Endothelial cell of umbilical vein (primary cell): Measurements from ENCODE around the gene PYY. TPM values are rescaled to one million over a fixed set of nuclear protein-coding genes. Genes with fewer than 3 reads are reported as not detected.

Experiments
- BruUV-seq: library from RNA; stranded (reverse); fragments of 400-500 nt; replicated peaks from 2 replicates; lab custom pipeline; 2021; lab: Mats Ljungman, UMichigan
- CTCF ChIA-PET: fragments of 300-600, 350-600 bp; sonication (Branson Sonifier 250); formaldehyde crosslinking; loops from one replicate; lab custom pipeline; 2021; ENCODE audit warnings: antibody characterized with exemption, inconsistent platforms; lab: Charles Lee
- POLR2A ChIA-PET: fragments of 300-600, 350-600 bp; sonication (Branson Sonifier 250); formaldehyde crosslinking; loops from one replicate; lab custom pipeline; 2021; ENCODE audit warnings: antibody characterized with exemption, inconsistent platforms; lab: Charles Lee
- DNase-seq: peaks from one replicate; pipeline ENCODE4 v3.0.0-alpha.2; 2011; ENCODE audit warnings: low read depth, low spot score
- FAIRE-seq: peaks from 2 replicates; lab custom pipeline; 2011; peaks lifted over from hg19 to GRCh38; lab: Jason Lieb, UNC
- H2AFZ ChIP-seq: 2 replicates; pipeline ENCODE4 v1.6.0; 2012; ENCODE audit warnings: low read depth, low read length, control low read depth, inconsistent platforms
- H3K27ac ChIP-seq: 2 replicates; pipeline ENCODE4 v1.5.1; 2011; ENCODE audit warnings: low read depth, mild to moderate bottlenecking, control low read depth, low read length, moderate library complexity; ENCODE audit not compliant: insufficient read depth
- H3K27me3 ChIP-seq, 2 experiments: 2 replicates each; pipeline versions ENCODE4 v1.6.0 to v1.6.1; 2011; ENCODE audit warnings: low read length in 2 of 2, mixed read lengths in 1 of 2; ENCODE audit not compliant: control insufficient read depth in 2 of 2, insufficient read depth in 2 of 2
- H3K36me3 ChIP-seq, 2 experiments: 2 replicates in 1 of 2; 3 replicates in 1 of 2; pipeline ENCODE4 v1.5.1; 2011; ENCODE audit warnings: low read length in 2 of 2, mild to moderate bottlenecking in 1 of 2, moderate library complexity in 1 of 2; ENCODE audit not compliant: control insufficient read depth in 2 of 2, insufficient read depth in 2 of 2; ENCODE audit errors: extremely low read depth in 1 of 2
- H3K4me1 ChIP-seq: 3 replicates; pipeline ENCODE4 v1.5.1; 2011; ENCODE audit warnings: mild to moderate bottlenecking, low read length; ENCODE audit not compliant: control insufficient read depth, insufficient read depth; ENCODE audit errors: extremely low read depth
- H3K4me2 ChIP-seq: 2 replicates; pipeline ENCODE4 v1.6.1; 2011; ENCODE audit warnings: low read length, control low read depth, mixed read lengths; ENCODE audit not compliant: insufficient read depth
- H3K4me3 ChIP-seq, 3 experiments: fragments of 200-600 bp in 1 of 3; sonication (generic), shearing (Covaris generic) in 1 of 3; replicated peaks in 1 of 3; 2 replicates each; pipeline ENCODE4 v1.5.1; 2011 to 2016; ENCODE audit warnings: control low read depth in 3 of 3, low read length in 3 of 3, mild to moderate bottlenecking in 2 of 3, inconsistent platforms in 1 of 3, low read depth in 1 of 3, moderate library complexity in 1 of 3; ENCODE audit not compliant: insufficient read depth in 1 of 3
- H3K79me2 ChIP-seq: 2 replicates; pipeline ENCODE4 v1.6.0; 2012; ENCODE audit warnings: low read length, inconsistent platforms; ENCODE audit not compliant: control insufficient read depth, insufficient read depth
- H3K9ac ChIP-seq: replicated peaks from 2 replicates; pipeline ENCODE3; 2011; ENCODE audit warnings: low read length, control low read depth; ENCODE audit not compliant: insufficient read depth; ENCODE audit errors: extremely low read depth
- H3K9me1 ChIP-seq: replicated peaks from 3 replicates; pipeline ENCODE4 v1.6.0; 2011; ENCODE audit warnings: mild to moderate bottlenecking, low read length; ENCODE audit not compliant: control insufficient read depth, insufficient read depth; ENCODE audit errors: extremely low read depth
- H3K9me3 ChIP-seq: replicated peaks from 2 replicates; pipeline ENCODE4 v1.5.1; 2012; ENCODE audit warnings: low read length, inconsistent platforms; ENCODE audit not compliant: control insufficient read depth, insufficient read depth
- H4K20me1 ChIP-seq: replicated peaks from 2 replicates; pipeline ENCODE3; 2011; ENCODE audit warnings: mild to moderate bottlenecking, low read length; ENCODE audit not compliant: control insufficient read depth, insufficient read depth; ENCODE audit errors: extremely low read depth
- EZH2 ChIP-seq: IDR thresholded peaks from 2 replicates; pipeline ENCODE4 v1.6.1; 2012; ENCODE audit warnings: borderline replicate concordance, low read depth, mild to moderate bottlenecking, moderate library complexity, low read length, inconsistent platforms; ENCODE audit not compliant: severe bottlenecking
- FOS ChIP-seq: IDR thresholded peaks from 2 replicates; pipeline ENCODE4 v1.6.1; 2011; ENCODE audit warnings: mild to moderate bottlenecking, low read length, moderate library complexity, borderline replicate concordance; ENCODE audit not compliant: insufficient read depth
- GATA2 ChIP-seq: IDR thresholded peaks from 2 replicates; pipeline ENCODE4 v1.7.0; 2011; ENCODE audit warnings: low read depth, mild to moderate bottlenecking, moderate library complexity, mixed read lengths, low read length; ENCODE audit not compliant: insufficient read length, insufficient read depth
- JUN ChIP-seq: IDR thresholded peaks from 2 replicates; pipeline ENCODE4 v1.6.1; 2011; ENCODE audit warnings: borderline replicate concordance, low read depth; ENCODE audit not compliant: insufficient read length, insufficient read depth
- MYC ChIP-seq: IDR thresholded peaks from one replicate; pipeline ENCODE4 v1.6.1; 2011; ENCODE audit warnings: mild to moderate bottlenecking, low read depth, low read length
- POLR2A ChIP-seq: IDR thresholded peaks from 2 replicates; pipeline ENCODE4 v1.6.1; 2012; ENCODE audit warnings: low read depth, mild to moderate bottlenecking, control low read depth, low read length
- POLR2AphosphoS5 ChIP-seq: IDR thresholded peaks from 2 replicates; pipeline ENCODE4 v1.6.1; 2012; ENCODE audit warnings: low read depth, mild to moderate bottlenecking, control low read depth, low read length, moderate library complexity; ENCODE audit not compliant: insufficient read depth
- dilution Hi-C: fragments of 300-500 bp; cut with MboI; formaldehyde crosslinking; loops from one replicate; pipeline ENCODE4 v1.15.0; 2019; ENCODE audit warnings: low sequenced_read_pairs; ENCODE audit not compliant: extremely low pct_ligation_motif_present
- intact Hi-C: fragments of 100-400 bp; cut with micrococcal nuclease; formaldehyde crosslinking; loops from one replicate; pipeline ENCODE4 v1.10.0; 2022
- polyA plus RNA-seq, 4 experiments: library from polyadenylated mRNA; depleted of rRNA in 3 of 4; stranded (reverse) in 3 of 4; unstranded in 1 of 4; fragments of >200 nt; gene quantifications; 2 replicates each; pipeline versions ENCODE4 v1.2.1 to v1.2.3, GENCODE V29; 2011 to 2012; ENCODE audit warnings: missing spikeins in 1 of 4
- total RNA-seq: library from RNA; stranded (reverse); gene quantifications from 2 replicates; pipeline ENCODE4 v1.2.3, GENCODE V29; 2021
- TF ChIP-seq, protein P1 (sequence below): IDR thresholded peaks from 2 replicates; pipeline ENCODE4 v1.6.1; 2011; ENCODE audit not compliant: insufficient read depth, insufficient read length
- TF ChIP-seq, protein P2 (sequence below), 2 donors: IDR thresholded peaks; 1 replicate in 1 of 2; 2 replicates in 1 of 2; pipeline ENCODE4 v1.5.1; 2011; ENCODE audit warnings: low read length in 2 of 2, mild to moderate bottlenecking in 2 of 2, moderate library complexity in 2 of 2, control low read depth in 1 of 2, inconsistent platforms in 1 of 2, low read depth in 1 of 2; ENCODE audit not compliant: insufficient read depth in 1 of 2; ENCODE audit errors: extremely low read depth in 1 of 2

PYY gene
- total and polyA plus RNA-seq, 2 donors (not counting 3 experiments of a cell fraction or from before 2014, with no cell fraction given) = not detected

DNA sequence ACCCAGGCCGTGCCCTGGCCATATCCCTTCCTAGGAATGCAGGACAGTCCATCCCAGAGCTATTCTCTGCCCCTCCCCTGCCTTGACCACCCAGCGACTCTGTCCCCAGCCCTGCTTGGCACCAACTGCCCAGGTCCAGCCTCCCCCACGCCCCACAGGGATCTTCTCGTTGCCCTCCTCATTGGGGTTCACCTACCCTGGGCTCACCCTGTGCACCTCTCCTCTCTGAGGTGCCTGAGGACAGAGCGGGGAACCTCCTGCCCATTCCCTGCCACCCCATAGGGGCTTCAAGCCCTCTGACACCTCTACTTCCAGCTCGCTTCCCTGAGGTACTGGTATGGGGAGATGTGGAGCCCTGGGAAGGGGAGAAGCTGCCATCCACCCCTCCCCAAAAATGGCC, 40.2 kb downstream of the PYY start:
- no peaks in the 10 kb centered on the region for H4K20me1 ChIP-seq
- no peak overlapping the region for H3K4me2 ChIP-seq
- no peaks in the 10 kb centered on the region for H3K36me3 ChIP-seq
- FAIRE-seq (no peak), DNase-seq (no peak)
- intact Hi-C loops = no loop called here
- no peaks in the 10 kb centered on the region for H3K4me1 ChIP-seq
- POLR2A ChIA-PET = no interaction called here
- no peak overlapping the region for H2AFZ ChIP-seq
- H3K4me3 ChIP-seq = no peak overlapping the region
- no peak overlapping the region for H3K27ac ChIP-seq
- H3K9me3 ChIP-seq = no peaks in the 10 kb centered on the region
- dilution Hi-C loops = no loop called here
- H3K9ac ChIP-seq = no peak overlapping the region
- no peaks in the 10 kb centered on the region for H3K79me2 ChIP-seq
- peaks cover 29 to 34% of the 10 kb centered on the region in 2 experiments for H3K27me3 ChIP-seq
- CTCF ChIA-PET = interaction anchor here (0.9 to 1.0 kb wide), 2 partner anchors 10 to 30 kb away, joined by 3 to 5 read pairs; no protein-coding TSS in a partner anchor
- no peaks in the 10 kb centered on the region for H3K9me1 ChIP-seq
- BruUV-seq = no TSS peak
- TF ChIP-seq GATA2 (no peak), EZH2 (no peak), POLR2AphosphoS5 (no peak), JUN (no peak), MYC (no peak), POLR2A (no peak), FOS (no peak)
- TF ChIP-seq, protein P1, sequence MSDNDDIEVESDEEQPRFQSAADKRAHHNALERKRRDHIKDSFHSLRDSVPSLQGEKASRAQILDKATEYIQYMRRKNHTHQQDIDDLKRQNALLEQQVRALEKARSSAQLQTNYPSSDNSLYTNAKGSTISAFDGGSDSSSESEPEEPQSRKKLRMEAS = no peak
- TF ChIP-seq, protein P2, sequence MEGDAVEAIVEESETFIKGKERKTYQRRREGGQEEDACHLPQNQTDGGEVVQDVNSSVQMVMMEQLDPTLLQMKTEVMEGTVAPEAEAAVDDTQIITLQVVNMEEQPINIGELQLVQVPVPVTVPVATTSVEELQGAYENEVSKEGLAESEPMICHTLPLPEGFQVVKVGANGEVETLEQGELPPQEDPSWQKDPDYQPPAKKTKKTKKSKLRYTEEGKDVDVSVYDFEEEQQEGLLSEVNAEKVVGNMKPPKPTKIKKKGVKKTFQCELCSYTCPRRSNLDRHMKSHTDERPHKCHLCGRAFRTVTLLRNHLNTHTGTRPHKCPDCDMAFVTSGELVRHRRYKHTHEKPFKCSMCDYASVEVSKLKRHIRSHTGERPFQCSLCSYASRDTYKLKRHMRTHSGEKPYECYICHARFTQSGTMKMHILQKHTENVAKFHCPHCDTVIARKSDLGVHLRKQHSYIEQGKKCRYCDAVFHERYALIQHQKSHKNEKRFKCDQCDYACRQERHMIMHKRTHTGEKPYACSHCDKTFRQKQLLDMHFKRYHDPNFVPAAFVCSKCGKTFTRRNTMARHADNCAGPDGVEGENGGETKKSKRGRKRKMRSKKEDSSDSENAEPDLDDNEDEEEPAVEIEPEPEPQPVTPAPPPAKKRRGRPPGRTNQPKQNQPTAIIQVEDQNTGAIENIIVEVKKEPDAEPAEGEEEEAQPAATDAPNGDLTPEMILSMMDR (IDR thresholded peaks at IDR 0.05; ENCODE audit: extremely low read depth in 1 of 2, insufficient read depth in 1 of 2, low read depth in 1 of 2, low read length in 2 of 2) = no peak
